Upper lobe of left lung (tissue), 6 donors: ENCODE results near the gene CFAP45. TPM values are rescaled to one million over a fixed set of nuclear protein-coding genes. Genes with fewer than 3 reads are reported as not detected.

Experiments used
- ATAC-seq, 2 donors: fragments of 200-7000 bp; cut with Tn5 transposase; one replicate each; pipeline ENCODE4 v1.9.1; 2022; ENCODE audit warnings: mild to moderate bottlenecking in 2 of 2, moderate library complexity in 2 of 2; ENCODE audit not compliant: low FRiP score in 2 of 2
- DNase-seq, 2 donors: peaks; one replicate each; pipeline ENCODE4 v3.0.0-alpha.2; 2019 to 2020
- H3K27ac ChIP-seq, 4 donors: fragments of 200-600 bp; sonication (generic); one replicate each; pipeline ENCODE4 v1.5.1; 2016 to 2019
- H3K27me3 ChIP-seq, 4 donors: fragments of 200-600 bp; sonication (generic); one replicate each; pipeline ENCODE4 v1.5.1; 2017 to 2019
- H3K36me3 ChIP-seq, 4 donors: fragments of 200-600 bp; sonication (generic); one replicate each; pipeline ENCODE4 v1.5.1; 2016 to 2019
- H3K4me1 ChIP-seq, 4 donors: fragments of 200-600 bp; sonication (generic); one replicate each; pipeline ENCODE4 v1.5.1; 2018 to 2019
- H3K4me3 ChIP-seq, 4 donors: fragments of 200-600 bp; sonication (generic); one replicate each; pipeline ENCODE4 v1.5.1; 2017 to 2019; ENCODE audit warnings: mild to moderate bottlenecking in 2 of 4, moderate library complexity in 1 of 4
- H3K9me3 ChIP-seq, 4 donors: fragments of 200-600 bp; sonication (generic); one replicate each; pipeline ENCODE4 v1.5.1; 2018 to 2019
- CTCF ChIP-seq, 6 experiments: fragments of 450-650 bp in 4 of 6; fragments of 200-600 bp in 2 of 6; sonication (generic) in 2 of 6; IDR thresholded peaks; one replicate each; pipeline ENCODE4 v1.5.1; 2016 to 2019; ENCODE audit warnings: antibody characterized with exemption in 6 of 6
- EP300 ChIP-seq, 4 donors: sonication (generic); formaldehyde crosslinking; IDR thresholded peaks; one replicate each; pipeline ENCODE4 v1.5.1; 2017; ENCODE audit warnings: antibody characterized with exemption in 4 of 4, control low read depth in 2 of 4
- POLR2A ChIP-seq, 4 donors: fragments of 450-650 bp; IDR thresholded peaks; one replicate each; pipeline ENCODE4 v1.5.1; 2016 to 2017; ENCODE audit warnings: antibody characterized with exemption in 4 of 4, mild to moderate bottlenecking in 2 of 4
- POLR2AphosphoS5 ChIP-seq, 2 donors: sonication (generic); formaldehyde crosslinking; IDR thresholded peaks; one replicate each; pipeline ENCODE4 v1.5.1; 2017; ENCODE audit warnings: antibody characterized with exemption in 2 of 2
- WGBS, 2 donors: methylation state at CpG; one replicate each; pipeline ENCODE4 v1.1.5; 2017 to 2018; 5-methylcytosine and 5-hydroxymethylcytosine counted together
- total RNA-seq, 6 donors: library from RNA; depleted of rRNA in 4 of 6; stranded (reverse); fragments of >200 nt in 4 of 6; gene quantifications; one replicate each; pipeline versions ENCODE4 v1.1.0 to v1.2.1, GENCODE V29; 2016 to 2021
- donor health status: DM: no; HTN: no; CAD: no; lungs with moderate emphysema.
- donor health status: DM: no; HTN: yes; CAD: no; lungs with severe emphysema.

CFAP45 gene
- total RNA-seq, 6 donors from 2014 or later: 1.2 to 34.6 (median 9.0) TPM

DNA sequence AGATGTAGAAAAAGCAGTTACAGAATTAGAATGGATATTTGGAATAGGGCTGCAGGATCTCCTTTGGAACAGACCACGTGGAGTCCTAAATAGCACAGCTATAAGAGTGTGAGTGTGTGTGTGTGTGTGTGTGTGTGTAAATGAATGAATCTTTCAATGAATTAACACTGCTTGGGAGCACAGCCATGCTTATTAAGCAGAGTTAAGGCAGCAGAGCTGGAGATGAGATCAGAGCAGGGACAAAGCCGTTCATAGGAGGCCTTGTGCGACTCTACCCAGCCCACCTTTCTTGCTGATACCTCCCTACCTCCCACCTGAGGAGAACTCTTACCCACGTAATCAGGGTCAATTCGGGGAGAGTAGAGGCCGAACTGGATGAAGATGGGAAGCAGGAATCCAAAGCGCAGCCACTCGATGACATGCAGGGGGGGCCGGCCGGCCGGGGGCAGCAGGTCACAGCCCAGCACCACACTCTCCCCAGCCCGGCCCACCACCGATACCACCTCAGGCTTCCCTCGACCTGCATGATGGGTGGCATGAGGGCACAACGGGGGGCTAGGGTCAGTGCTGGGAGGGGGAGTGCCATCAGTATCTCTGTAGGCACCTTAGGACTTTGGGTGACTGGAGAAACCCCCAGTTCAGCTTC, 42.8 kb upstream of the CFAP45 start:
- H3K27me3 ChIP-seq: peaks cover 0 to 8% (median 0%) of the 10 kb centered on the region in 4 donors
- WGBS, 2 donors: 89 to 92% methylated on average over 14 to 15 of the region's 15 CpGs
- DNase-seq: peak in 1 of 2 donors; percentile 74

DNA sequence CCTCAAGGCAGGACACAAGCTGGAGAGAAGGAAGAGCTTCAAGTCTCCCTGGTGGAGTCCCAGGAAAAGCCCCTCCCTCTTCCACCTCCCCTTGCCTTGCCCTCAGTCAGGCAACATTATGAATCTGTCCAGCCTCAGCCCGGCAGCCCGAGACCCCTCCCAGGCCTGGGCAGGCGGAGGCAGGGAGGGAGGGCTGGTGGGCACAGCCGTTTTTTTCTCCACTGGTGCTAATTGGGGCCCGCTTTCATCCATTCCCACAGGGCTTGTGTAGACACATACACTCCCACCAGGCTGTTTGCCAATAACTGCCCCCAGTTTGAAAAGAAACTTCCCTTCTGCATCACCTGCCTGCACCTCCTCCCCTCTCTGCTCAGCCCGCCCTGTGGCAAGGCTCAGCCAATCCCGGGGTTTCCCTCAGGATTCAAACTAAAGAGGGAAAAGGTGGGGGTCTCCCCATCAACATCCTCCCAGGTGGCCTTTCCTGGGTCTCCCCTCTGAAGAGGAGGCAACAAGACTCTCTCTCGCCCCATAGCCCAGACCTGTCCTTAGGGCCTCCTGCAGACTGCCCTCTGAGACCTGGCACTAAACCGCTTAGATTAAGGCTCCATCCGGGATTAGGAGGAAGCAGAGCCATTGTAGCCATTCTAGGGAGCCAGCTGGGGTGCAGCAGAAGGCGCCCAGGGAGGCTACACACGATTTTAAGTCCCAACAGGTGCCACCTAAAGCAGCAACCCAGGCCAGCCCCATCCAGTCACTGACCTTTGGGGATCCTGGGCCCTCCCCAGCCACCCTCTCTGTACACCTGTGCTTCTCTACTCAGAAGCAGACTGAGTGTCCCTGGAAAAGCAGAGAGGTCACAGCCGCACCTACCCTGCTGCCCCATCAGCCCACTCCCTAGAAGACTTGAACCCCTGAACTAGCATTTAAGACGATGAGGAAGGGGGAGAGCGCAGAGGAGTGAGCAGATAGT, 41.9 kb upstream of the CFAP45 start:
- H3K4me1 ChIP-seq: peaks cover 18 to 32% (median 21%) of the 10 kb centered on the region in 4 donors
- H3K36me3 ChIP-seq: no peaks in the 10 kb centered on the region
- DNase-seq: no peak
- peaks cover 0 to 8% (median 0%) of the 10 kb centered on the region in 4 donors for H3K27me3 ChIP-seq
- no peak for ATAC-seq
- H3K27ac ChIP-seq: no peak overlapping the region
- no peak overlapping the region for H3K4me3 ChIP-seq
- whole genome bisulfite sequencing, 2 donors: 78 to 83% methylated on average over 12 to 15 of the region's 15 CpGs
- no peaks in the 10 kb centered on the region for H3K9me3 ChIP-seq
- TF ChIP-seq EP300 (IDR thresholded peaks at IDR 0.05): no peak
- TF ChIP-seq CTCF (IDR thresholded peaks at IDR 0.05): no peak
- no peak for TF ChIP-seq POLR2A (IDR thresholded peaks at IDR 0.05)
- TF ChIP-seq POLR2AphosphoS5 (IDR thresholded peaks at IDR 0.05): no peak

More for the DNA sequence above, 42.8 kb upstream of the CFAP45 start:
- Histone ChIP-seq H3K4me1 (peaks cover 13 to 23% (median 15%) of the 10 kb centered on the region in 4 donors), H3K9me3 (no peaks in the 10 kb centered on the region), H3K36me3 (no peaks in the 10 kb centered on the region), H3K27ac (no peak overlapping the region), H3K4me3 (no peak overlapping the region)
- no peak for ATAC-seq
- no peak for TF ChIP-seq POLR2AphosphoS5 (IDR thresholded peaks at IDR 0.05)
- no peak for TF ChIP-seq EP300 (IDR thresholded peaks at IDR 0.05)
- no peak for TF ChIP-seq POLR2A (IDR thresholded peaks at IDR 0.05)
- TF ChIP-seq CTCF (IDR thresholded peaks at IDR 0.05): no peak

DNA sequence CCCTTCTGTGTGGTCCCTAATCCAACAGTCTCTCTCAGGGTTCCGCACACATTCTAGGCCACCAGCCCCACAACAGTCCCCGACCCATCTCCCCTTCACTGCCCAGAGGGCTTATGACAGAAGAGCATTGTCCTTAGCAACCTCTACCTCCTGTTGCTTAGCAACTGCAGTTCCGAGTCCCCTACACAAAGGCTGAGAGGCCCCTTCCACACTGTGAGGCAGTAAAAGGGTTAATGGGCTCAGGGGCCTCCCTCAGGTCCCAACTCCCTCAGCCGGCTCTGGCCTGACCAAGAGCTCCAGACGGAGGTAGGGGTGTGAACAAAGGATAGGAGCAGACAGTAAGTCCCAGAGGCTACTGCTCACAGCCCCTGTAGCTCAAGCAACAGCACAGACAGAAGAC, 41.2 kb upstream of the CFAP45 start:
- Histone ChIP-seq H3K4me3 (no peak overlapping the region), H3K27me3 (peaks cover 0 to 8% (median 0%) of the 10 kb centered on the region in 4 donors), H3K9me3 (no peaks in the 10 kb centered on the region), H3K36me3 (no peaks in the 10 kb centered on the region), H3K4me1 (peaks cover 24 to 36% (median 27%) of the 10 kb centered on the region in 4 donors), H3K27ac (no peak overlapping the region)
- TF ChIP-seq POLR2A (IDR thresholded peaks at IDR 0.05): no peak
- no peak for TF ChIP-seq EP300 (IDR thresholded peaks at IDR 0.05)
- no peak for TF ChIP-seq POLR2AphosphoS5 (IDR thresholded peaks at IDR 0.05)
- no peak for TF ChIP-seq CTCF (IDR thresholded peaks at IDR 0.05)
- 79 to 84% methylated on average over 4 to 5 of the region's 5 CpGs for WGBS, 2 donors
- ATAC-seq (no peak), DNase-seq (no peak)

- H3K9me3 ChIP-seq: no peaks in the 10 kb centered on the region
- peaks cover 16 to 30% (median 20%) of the 10 kb centered on the region in 4 donors for H3K4me1 ChIP-seq
- TF ChIP-seq POLR2A (IDR thresholded peaks at IDR 0.05) (no peak), EP300 (IDR thresholded peaks at IDR 0.05) (no peak), POLR2AphosphoS5 (IDR thresholded peaks at IDR 0.05) (no peak), CTCF (IDR thresholded peaks at IDR 0.05) (no peak)
- H3K4me3 ChIP-seq: no peak overlapping the region
- H3K36me3 ChIP-seq: no peaks in the 10 kb centered on the region
- H3K27ac ChIP-seq: no peak overlapping the region
- DNase-seq: no peak
- WGBS, 2 donors: 95 to 96% methylated on average over 11 of the region's 11 CpGs
- peaks cover 0 to under 1% (median 0%) of the 10 kb centered on the region in 4 donors for H3K27me3 ChIP-seq
- no peak for ATAC-seq
These were observed 40.1 kb upstream of the CFAP45 start for GRCh38 chr1:159940006-159940620.
